Liver (tissue), 9 donors: Measurements from ENCODE around the gene COL8A1. TPM values are rescaled to one million over a fixed set of nuclear protein-coding genes. Genes with fewer than 3 reads are reported as not detected.

Source experiments
- DNase-seq: peaks from one replicate; pipeline ENCODE4 v3.0.0-alpha.2; 2017; ENCODE audit warnings: low spot score
- H3K27ac ChIP-seq, 2 donors: one replicate each; pipeline ENCODE4 v1.7.0; 2013; ENCODE audit warnings: inconsistent platforms in 2 of 2, low read length in 2 of 2, control low read depth in 1 of 2, low read depth in 1 of 2, mild to moderate bottlenecking in 1 of 2
- H3K27me3 ChIP-seq, 4 donors: one replicate each; pipeline versions ENCODE4 v1.6.1 to v1.7.0; 2013; ENCODE audit warnings: low read length in 3 of 4, inconsistent platforms in 1 of 4, mild to moderate bottlenecking in 1 of 4, moderate library complexity in 1 of 4; ENCODE audit not compliant: control insufficient read depth in 4 of 4, insufficient read depth in 4 of 4
- H3K36me3 ChIP-seq, 4 donors: one replicate each; pipeline versions ENCODE4 v1.6.1 to v1.7.0; 2013; ENCODE audit warnings: low read length in 3 of 4, mild to moderate bottlenecking in 3 of 4, low read depth in 1 of 4, moderate library complexity in 1 of 4; ENCODE audit not compliant: control insufficient read depth in 4 of 4, insufficient read depth in 3 of 4
- H3K4me1 ChIP-seq, 4 donors: one replicate each; pipeline versions ENCODE4 v1.6.1 to v1.7.0; 2013; ENCODE audit warnings: low read length in 3 of 4, mild to moderate bottlenecking in 3 of 4, moderate library complexity in 1 of 4; ENCODE audit not compliant: control insufficient read depth in 4 of 4, insufficient read depth in 4 of 4
- H3K4me3 ChIP-seq, 3 donors: one replicate each; pipeline versions ENCODE4 v1.6.1 to v1.7.0; 2013; ENCODE audit warnings: low read length in 3 of 3, control low read depth in 1 of 3, low read depth in 1 of 3, mild to moderate bottlenecking in 1 of 3
- H3K9ac ChIP-seq, 2 donors: one replicate each; pipeline ENCODE4 v1.7.0; 2013; ENCODE audit warnings: low read length in 2 of 2, mild to moderate bottlenecking in 2 of 2, moderate library complexity in 2 of 2, control low read depth in 1 of 2, low read depth in 1 of 2
- H3K9me3 ChIP-seq, 4 donors: one replicate each; pipeline versions ENCODE4 v1.6.1 to v1.7.0; 2013; ENCODE audit warnings: low read length in 3 of 4; ENCODE audit not compliant: control insufficient read depth in 4 of 4
- ATF3 ChIP-seq: IDR thresholded peaks from 2 replicates; pipeline ENCODE4 v1.6.1; 2016; ENCODE audit warnings: antibody characterized with exemption
- EGR1 ChIP-seq, 2 donors: IDR thresholded peaks; 2 replicates each; pipeline ENCODE4 v1.6.1; 2016 to 2018; ENCODE audit warnings: antibody characterized with exemption in 2 of 2, low read depth in 2 of 2
- FOXA1 ChIP-seq: IDR thresholded peaks from 2 replicates; pipeline ENCODE4 v1.6.1; 2016; ENCODE audit warnings: antibody characterized with exemption
- FOXA2 ChIP-seq: IDR thresholded peaks from 2 replicates; pipeline ENCODE4 v1.6.1; 2016; ENCODE audit warnings: antibody characterized with exemption
- GABPA ChIP-seq, 2 donors: IDR thresholded peaks in 1 of 2; conservative IDR thresholded peaks in 1 of 2; 2 replicates each; pipeline ENCODE4 v1.6.1; 2016; ENCODE audit warnings: antibody characterized with exemption in 2 of 2, mild to moderate bottlenecking in 1 of 2, moderate library complexity in 1 of 2
- HNF4A ChIP-seq, 2 donors: conservative IDR thresholded peaks; 2 replicates each; pipeline ENCODE4 v1.6.1; 2016; ENCODE audit warnings: antibody characterized with exemption in 2 of 2, mild to moderate bottlenecking in 2 of 2
- HNF4G ChIP-seq: IDR thresholded peaks from 2 replicates; pipeline ENCODE4 v1.6.1; 2016; ENCODE audit warnings: antibody characterized with exemption
- JUND ChIP-seq, 2 donors: IDR thresholded peaks; 2 replicates each; pipeline ENCODE4 v1.6.1; 2016; ENCODE audit warnings: antibody characterized with exemption in 2 of 2
- MAX ChIP-seq: IDR thresholded peaks from 2 replicates; pipeline ENCODE4 v1.6.1; 2016; ENCODE audit warnings: antibody characterized with exemption
- NR2F2 ChIP-seq: IDR thresholded peaks from 2 replicates; pipeline ENCODE4 v1.6.1; 2016; ENCODE audit warnings: antibody characterized with exemption
- RAD21 ChIP-seq, 2 donors: IDR thresholded peaks; 2 replicates each; pipeline ENCODE4 v1.6.1; 2016; ENCODE audit warnings: antibody characterized with exemption in 2 of 2, mild to moderate bottlenecking in 2 of 2
- RXRA ChIP-seq, 2 donors: IDR thresholded peaks; 2 replicates each; pipeline ENCODE4 v1.6.1; 2017 to 2018; ENCODE audit warnings: antibody characterized with exemption in 2 of 2, mild to moderate bottlenecking in 1 of 2
- SP1 ChIP-seq: IDR thresholded peaks from 2 replicates; pipeline ENCODE4 v1.6.1; 2018; ENCODE audit warnings: antibody characterized with exemption, mild to moderate bottlenecking
- TAF1 ChIP-seq: conservative IDR thresholded peaks from 2 replicates; pipeline ENCODE4 v1.6.1; 2016; ENCODE audit warnings: antibody characterized with exemption, mild to moderate bottlenecking
- ZBTB33 ChIP-seq: IDR thresholded peaks from 2 replicates; pipeline ENCODE4 v1.6.1; 2016; ENCODE audit warnings: antibody characterized with exemption
- WGBS: extraction: QIAGEN DNeasy Blood & Tissue Kit; methylation state at CpG from one replicate; pipeline ENCODE4 v1.1.7; 2013; 5-methylcytosine and 5-hydroxymethylcytosine counted together
- polyA plus RNA-seq, 2 donors: library from polyadenylated mRNA; stranded (reverse) in 1 of 2; unstranded in 1 of 2; fragments of 200-250 nt in 1 of 2; fragments of >200 nt in 1 of 2; fragmentation: Nextera tagmentation in 1 of 2; extraction: Ambion mirVana in 1 of 2; gene quantifications; one replicate each; pipeline versions ENCODE4 v1.2.1 to v1.2.3, GENCODE V29; 2013 to 2015
- total RNA-seq, 2 donors: library from RNA; depleted of rRNA; stranded (reverse); fragments of >200 nt; gene quantifications; one replicate each; pipeline ENCODE4 v1.2.3, GENCODE V29; 2014
- TF ChIP-seq, protein P1 (sequence below): IDR thresholded peaks from 2 replicates; pipeline ENCODE4 v1.6.1; 2016; ENCODE audit warnings: antibody characterized with exemption, mild to moderate bottlenecking
- TF ChIP-seq, protein P2 (sequence below): fragments of 150-350 bp; IDR thresholded peaks from 2 replicates; pipeline ENCODE4 v1.5.1; 2017; ENCODE audit warnings: improper control_type of control experiment, low read depth, low read length; ENCODE audit not compliant: missing input control
- donor health status: healthy.
- donor health status: healthy.
- donor health status: healthy.
- donor health status: healthy.
- donor health status: healthy.

COL8A1 gene
- total and polyA plus RNA-seq, 4 donors = 0.14 to 2.2 (median 1.0) TPM

- Histone ChIP-seq H3K9ac (no peak overlapping the region), H3K27me3 (no peaks in the 10 kb centered on the region), H3K4me3 (no peak overlapping the region), H3K36me3 (no peaks in the 10 kb centered on the region), H3K9me3 (no peaks in the 10 kb centered on the region), H3K27ac (no peak overlapping the region), H3K4me1 (peaks cover 0 to 4% (median 0%) of the 10 kb centered on the region in 4 donors)
- TF ChIP-seq, protein P1, sequence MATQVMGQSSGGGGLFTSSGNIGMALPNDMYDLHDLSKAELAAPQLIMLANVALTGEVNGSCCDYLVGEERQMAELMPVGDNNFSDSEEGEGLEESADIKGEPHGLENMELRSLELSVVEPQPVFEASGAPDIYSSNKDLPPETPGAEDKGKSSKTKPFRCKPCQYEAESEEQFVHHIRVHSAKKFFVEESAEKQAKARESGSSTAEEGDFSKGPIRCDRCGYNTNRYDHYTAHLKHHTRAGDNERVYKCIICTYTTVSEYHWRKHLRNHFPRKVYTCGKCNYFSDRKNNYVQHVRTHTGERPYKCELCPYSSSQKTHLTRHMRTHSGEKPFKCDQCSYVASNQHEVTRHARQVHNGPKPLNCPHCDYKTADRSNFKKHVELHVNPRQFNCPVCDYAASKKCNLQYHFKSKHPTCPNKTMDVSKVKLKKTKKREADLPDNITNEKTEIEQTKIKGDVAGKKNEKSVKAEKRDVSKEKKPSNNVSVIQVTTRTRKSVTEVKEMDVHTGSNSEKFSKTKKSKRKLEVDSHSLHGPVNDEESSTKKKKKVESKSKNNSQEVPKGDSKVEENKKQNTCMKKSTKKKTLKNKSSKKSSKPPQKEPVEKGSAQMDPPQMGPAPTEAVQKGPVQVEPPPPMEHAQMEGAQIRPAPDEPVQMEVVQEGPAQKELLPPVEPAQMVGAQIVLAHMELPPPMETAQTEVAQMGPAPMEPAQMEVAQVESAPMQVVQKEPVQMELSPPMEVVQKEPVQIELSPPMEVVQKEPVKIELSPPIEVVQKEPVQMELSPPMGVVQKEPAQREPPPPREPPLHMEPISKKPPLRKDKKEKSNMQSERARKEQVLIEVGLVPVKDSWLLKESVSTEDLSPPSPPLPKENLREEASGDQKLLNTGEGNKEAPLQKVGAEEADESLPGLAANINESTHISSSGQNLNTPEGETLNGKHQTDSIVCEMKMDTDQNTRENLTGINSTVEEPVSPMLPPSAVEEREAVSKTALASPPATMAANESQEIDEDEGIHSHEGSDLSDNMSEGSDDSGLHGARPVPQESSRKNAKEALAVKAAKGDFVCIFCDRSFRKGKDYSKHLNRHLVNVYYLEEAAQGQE = no peak
- TF ChIP-seq FOXA1 = no peak
- no peak for TF ChIP-seq JUND (IDR thresholded peaks at IDR 0.05)
- no peak for TF ChIP-seq ATF3
- TF ChIP-seq MAX = no peak
- no peak for TF ChIP-seq GABPA (IDR thresholded peaks at IDR 0.05 in 1 of 2, conservative IDR thresholded peaks at IDR 0.05 in 1 of 2)
- no peak for TF ChIP-seq ZBTB33
- TF ChIP-seq TAF1 = no peak
- no peak for TF ChIP-seq RXRA (IDR thresholded peaks at IDR 0.05)
- no peak for TF ChIP-seq FOXA2
- no peak for TF ChIP-seq EGR1 (IDR thresholded peaks at IDR 0.05; ENCODE audit: low read depth in 2 of 2)
- TF ChIP-seq, protein P2, sequence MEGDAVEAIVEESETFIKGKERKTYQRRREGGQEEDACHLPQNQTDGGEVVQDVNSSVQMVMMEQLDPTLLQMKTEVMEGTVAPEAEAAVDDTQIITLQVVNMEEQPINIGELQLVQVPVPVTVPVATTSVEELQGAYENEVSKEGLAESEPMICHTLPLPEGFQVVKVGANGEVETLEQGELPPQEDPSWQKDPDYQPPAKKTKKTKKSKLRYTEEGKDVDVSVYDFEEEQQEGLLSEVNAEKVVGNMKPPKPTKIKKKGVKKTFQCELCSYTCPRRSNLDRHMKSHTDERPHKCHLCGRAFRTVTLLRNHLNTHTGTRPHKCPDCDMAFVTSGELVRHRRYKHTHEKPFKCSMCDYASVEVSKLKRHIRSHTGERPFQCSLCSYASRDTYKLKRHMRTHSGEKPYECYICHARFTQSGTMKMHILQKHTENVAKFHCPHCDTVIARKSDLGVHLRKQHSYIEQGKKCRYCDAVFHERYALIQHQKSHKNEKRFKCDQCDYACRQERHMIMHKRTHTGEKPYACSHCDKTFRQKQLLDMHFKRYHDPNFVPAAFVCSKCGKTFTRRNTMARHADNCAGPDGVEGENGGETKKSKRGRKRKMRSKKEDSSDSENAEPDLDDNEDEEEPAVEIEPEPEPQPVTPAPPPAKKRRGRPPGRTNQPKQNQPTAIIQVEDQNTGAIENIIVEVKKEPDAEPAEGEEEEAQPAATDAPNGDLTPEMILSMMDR = no peak
- 53% methylated on average over 4 of the region's 4 CpGs for WGBS
- DNase-seq = no peak
Measured at GRCh38 chr3:99833617-99834205, 195.3 kb downstream of the COL8A1 start.

GRCh38 chr3:99834211-99834957, 196.0 kb downstream of the COL8A1 start:
- 94% methylated on average over 2 of the region's 2 CpGs for WGBS
- H3K27ac ChIP-seq = no peak overlapping the region
- no peak overlapping the region for H3K9ac ChIP-seq
- DNase-seq = no peak
- no peaks in the 10 kb centered on the region for H3K27me3 ChIP-seq
- H3K36me3 ChIP-seq = no peaks in the 10 kb centered on the region
- no peak overlapping the region for H3K4me3 ChIP-seq
- H3K9me3 ChIP-seq = no peaks in the 10 kb centered on the region
- peaks cover 0 to 4% (median 0%) of the 10 kb centered on the region in 4 donors for H3K4me1 ChIP-seq
- TF ChIP-seq RAD21 (IDR thresholded peaks at IDR 0.05) (no peak), HNF4G (no peak), GABPA (IDR thresholded peaks at IDR 0.05 in 1 of 2, conservative IDR thresholded peaks at IDR 0.05 in 1 of 2) (no peak), SP1 (no peak), TAF1 (no peak), MAX (no peak), NR2F2 (no peak), HNF4A (conservative IDR thresholded peaks at IDR 0.05) (no peak), FOXA1 (no peak), ATF3 (no peak), RXRA (IDR thresholded peaks at IDR 0.05) (no peak), EGR1 (IDR thresholded peaks at IDR 0.05; ENCODE audit: low read depth in 2 of 2) (no peak), JUND (IDR thresholded peaks at IDR 0.05) (no peak)
- TF ChIP-seq, protein P2 = no peak
